GM12878 (cell line): ENCODE data around the gene HDAC8. TPM values are rescaled to one million over a fixed set of nuclear protein-coding genes. Genes with fewer than 3 reads are reported as not detected.
"Not testable (repeated sequence)": the region's sequence is repeated elsewhere in the genome, so short reads cannot be mapped to it uniquely, and the experiment has no call there.

Experiments
- ATAC-seq: fragments of 200-7000 bp; cut with Tn5 transposase; 3 replicates; pipeline ENCODE4 v1.9.1; 2020; ENCODE audit warnings: mild to moderate bottlenecking, moderate library complexity
- BruUV-seq: library from RNA; stranded (reverse); fragments of 400-500 nt; replicated peaks from 2 replicates; lab custom pipeline; 2021; lab: Mats Ljungman, UMichigan
- CTCF ChIA-PET: fragments of 300-600 bp; sonication (Branson Sonifier 250); formaldehyde crosslinking; extraction: SDS; loops from one replicate; lab custom pipeline; 2021; ENCODE audit warnings: inconsistent platforms; lab: Yijun Ruan, JAX
- POLR2A ChIA-PET: fragments of 350-600 bp; formaldehyde crosslinking; extraction: SDS; loops from one replicate; lab custom pipeline; 2021; ENCODE audit warnings: inconsistent platforms; lab: Charles Lee
- RAD21 ChIA-PET: fragments of 300-600 bp; sonication (Branson Sonifier 250); formaldehyde crosslinking; loops from one replicate; lab custom pipeline; 2023; ENCODE audit warnings: antibody characterized with exemption; ENCODE audit not compliant: unreplicated experiment; lab: Charles Lee
- SMC1A ChIA-PET: fragments of 300-600 bp; sonication (Branson Sonifier 250); formaldehyde crosslinking; loops from one replicate; lab custom pipeline; 2023; ENCODE audit not compliant: unreplicated experiment, uncharacterized antibody; lab: Charles Lee
- DNase-seq: peaks from one replicate; pipeline ENCODE4 v3.0.0-alpha.2; 2011; ENCODE audit warnings: low read depth, low spot score
- FAIRE-seq: peaks from 3 replicates; lab custom pipeline; 2011; peaks lifted over from hg19 to GRCh38; lab: Jason Lieb, UNC
- H2AFZ ChIP-seq: 2 replicates; pipeline ENCODE4 v1.6.0; 2011; ENCODE audit warnings: low read depth, low read length, control low read depth; ENCODE audit not compliant: control insufficient read depth
- H3K27ac ChIP-seq: 2 replicates; pipeline ENCODE4 v1.5.1; 2011; ENCODE audit warnings: control low read depth; ENCODE audit not compliant: control insufficient read depth, insufficient read depth
- H3K27me3 ChIP-seq, 2 experiments: replicated peaks in 1 of 2; 2 replicates each; pipeline versions ENCODE4 v1.6.0 to v1.6.1; 2011; ENCODE audit warnings: low read length in 1 of 2; ENCODE audit not compliant: control insufficient read depth in 2 of 2, insufficient read depth in 2 of 2
- H3K36me3 ChIP-seq, 2 experiments: 2 replicates each; pipeline ENCODE4 v1.5.1; 2011; ENCODE audit warnings: low read length in 1 of 2; ENCODE audit not compliant: control insufficient read depth in 2 of 2, insufficient read depth in 2 of 2
- H3K4me1 ChIP-seq: 2 replicates; pipeline ENCODE4 v1.6.1; 2011; ENCODE audit warnings: mild to moderate bottlenecking, low read length, moderate library complexity, mixed read lengths; ENCODE audit not compliant: control insufficient read depth, insufficient read depth
- H3K4me2 ChIP-seq: 2 replicates; pipeline ENCODE4 v1.6.0; 2011; ENCODE audit warnings: control low read depth; ENCODE audit not compliant: control insufficient read depth, insufficient read depth
- H3K4me3 ChIP-seq: fragments of 200-600 bp; sonication (generic); 2 replicates; pipeline ENCODE4 v1.5.1; 2016
- H3K79me2 ChIP-seq: 2 replicates; pipeline ENCODE4 v1.6.0; 2011; ENCODE audit warnings: low read length; ENCODE audit not compliant: control insufficient read depth, insufficient read depth
- H3K9ac ChIP-seq: 2 replicates; pipeline ENCODE4 v1.8.0; 2011; ENCODE audit warnings: low read length, control low read depth, mixed read lengths; ENCODE audit not compliant: control insufficient read depth, insufficient read depth
- H3K9me3 ChIP-seq: replicated peaks from 3 replicates; pipeline ENCODE4 v1.5.1; 2011; ENCODE audit warnings: mild to moderate bottlenecking, low read length; ENCODE audit not compliant: control insufficient read depth, insufficient read depth
- H4K20me1 ChIP-seq: 2 replicates; pipeline ENCODE4 v1.6.0; 2011; ENCODE audit not compliant: control insufficient read depth, insufficient read depth
- BRCA1 ChIP-seq: IDR thresholded peaks from 2 replicates; pipeline ENCODE4 v1.6.1; 2011; ENCODE audit warnings: low read depth, low read length, improper control_type of control experiment
- EZH2 ChIP-seq: IDR thresholded peaks from 2 replicates; pipeline ENCODE4 v1.6.1; 2012; ENCODE audit warnings: low read depth, mild to moderate bottlenecking, control low read depth, inconsistent platforms, low read length, borderline replicate concordance; ENCODE audit not compliant: control insufficient read depth
- HSF1 ChIP-seq: fragments of 150-350 bp; IDR thresholded peaks from 2 replicates; pipeline ENCODE4 v1.6.1; 2014; ENCODE audit warnings: mild to moderate bottlenecking, low read depth, low read length
- POLR2AphosphoS2 ChIP-seq: IDR thresholded peaks from 2 replicates; pipeline ENCODE4 v1.6.1; 2011; ENCODE audit warnings: low read depth, mild to moderate bottlenecking, low read length, improper control_type of control experiment, moderate library complexity
- ZNF622 ChIP-seq: fragments of 450-650 bp; IDR thresholded peaks from 2 replicates; pipeline ENCODE4 v1.6.1; 2017; ENCODE audit warnings: mild to moderate bottlenecking, inconsistent platforms
- WGBS: methylation state at CpG from one replicate; pipeline ENCODE4 v1.1.6; 2016; ENCODE audit warnings: low lambda C conversion rate; ENCODE audit not compliant: insufficient replicate concordance, insufficient coverage; ENCODE audit errors: missing lambda C conversion rate; 5-methylcytosine and 5-hydroxymethylcytosine counted together
- in situ Hi-C: fragments of 300-500 bp; cut with MboI; formaldehyde crosslinking; loops from 9 replicates; pipeline ENCODE4 v1.14.3; 2018; ENCODE audit warnings: mixed read lengths
- intact Hi-C: fragments of 100-400 bp; cut with micrococcal nuclease; formaldehyde crosslinking; loops from one replicate; pipeline ENCODE4 v1.14.2; 2022; ENCODE audit not compliant: unreplicated experiment
- polyA plus RNA-seq, 11 experiments: library from polyadenylated mRNA; depleted of rRNA in 4 of 11; unstranded in 6 of 11; stranded (reverse) in 5 of 11; fragments of >200 nt; fragmentation: Nextera tagmentation in 4 of 11; fragmentation: Illumina TruSeq in 1 of 11; extraction: Ambion mirVana in 4 of 11; extraction: Trizol in 1 of 11; gene quantifications; 1 replicate in 1 of 11; 2 replicates in 10 of 11; pipeline versions ENCODE4 v1.2.1 to v1.2.3, GENCODE V29; 2011 to 2016; ENCODE audit warnings: inconsistent platforms in 2 of 11, missing spikeins in 2 of 11, low read depth in 1 of 11
- total RNA-seq, 4 experiments: library from RNA; depleted of rRNA in 3 of 4; stranded (reverse); fragments of >200 nt in 3 of 4; fragmentation: Illumina TruSeq in 1 of 4; extraction: Trizol in 1 of 4; gene quantifications; 2 replicates each; pipeline versions ENCODE4 v1.2.1 to v1.2.3, GENCODE V29; 2013 to 2021

The HDAC8 gene
- total and polyA plus RNA-seq, 10 of the 15 experiments (the other 5 are each of a cell fraction or from before 2014, with no cell fraction given): 18.1 to 34.7 (median 29.1) TPM

GRCh38 chrX:72405136-72405535 is 167.5 kb downstream of the HDAC8 start:
- H3K9ac ChIP-seq, H3K36me3 ChIP-seq, H3K27ac ChIP-seq, SMC1A ChIA-PET, H2AFZ ChIP-seq, CTCF ChIA-PET, POLR2A ChIA-PET, BruUV-seq, ATAC-seq, RAD21 ChIA-PET, H3K27me3 ChIP-seq, H4K20me1 ChIP-seq, H3K4me3 ChIP-seq, H3K4me1 ChIP-seq, DNase-seq, H3K9me3 ChIP-seq, FAIRE-seq, H3K4me2 ChIP-seq, in situ Hi-C loops, intact Hi-C loops, H3K79me2 ChIP-seq: not testable (repeated sequence)
- WGBS: 62% methylated on average over 2 of the region's 2 CpGs

DNA sequence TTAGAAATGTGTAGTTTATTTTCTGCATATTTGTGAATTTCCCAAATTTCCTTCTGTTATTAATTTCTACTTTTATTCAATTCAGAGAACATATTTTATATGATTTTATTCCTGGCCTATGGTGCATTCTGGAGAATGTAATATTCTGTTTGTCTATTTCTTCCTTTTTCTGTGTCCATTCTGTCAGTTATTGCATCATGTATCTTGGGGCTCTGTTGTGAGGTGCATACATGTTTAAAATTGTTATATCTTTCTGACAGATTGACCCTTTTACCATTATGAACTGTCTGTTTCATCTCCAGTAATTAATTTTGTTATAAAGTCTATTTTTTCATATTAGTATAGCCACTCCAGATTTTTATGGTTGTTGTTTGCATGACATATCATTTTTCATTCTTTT is 170.0 kb downstream of the HDAC8 start:
- RAD21 ChIA-PET: no interaction called here
- no peaks in the 10 kb centered on the region for H3K36me3 ChIP-seq
- H3K27me3 ChIP-seq: no peaks in the 10 kb centered on the region
- DNase-seq (no peak), FAIRE-seq (no peak), ATAC-seq (no peak)
- POLR2A ChIA-PET: no interaction called here
- no peaks in the 10 kb centered on the region for H3K9me3 ChIP-seq
- no peak overlapping the region for H2AFZ ChIP-seq
- CTCF ChIA-PET: no interaction called here
- intact Hi-C loops (no loop called here), in situ Hi-C loops (no loop called here)
- BruUV-seq: no TSS peak
- no peaks in the 10 kb centered on the region for H3K4me1 ChIP-seq
- no peak overlapping the region for H3K4me2 ChIP-seq
- H3K4me3 ChIP-seq: no peak overlapping the region
- TF ChIP-seq POLR2AphosphoS2: no peak
- TF ChIP-seq EZH2: no peak
- no peak for TF ChIP-seq ZNF622
- TF ChIP-seq BRCA1: no peak
- no peak for TF ChIP-seq HSF1
- H3K79me2 ChIP-seq: no peaks in the 10 kb centered on the region
- SMC1A ChIA-PET: no interaction called here
- no peak overlapping the region for H3K9ac ChIP-seq
- H3K27ac ChIP-seq: no peak overlapping the region
- no peaks in the 10 kb centered on the region for H4K20me1 ChIP-seq
